HCT116 (cell line): ENCODE results near the gene RINT1. TPM values are rescaled to one million over a fixed set of nuclear protein-coding genes. Genes with fewer than 3 reads are reported as not detected.
A peak's percentile ranks its signal among the peaks of the same experiment; 100 is the strongest.

ENCODE experiments used
- ATAC-seq: fragments of 200-7000 bp; cut with Tn5 transposase; 2 replicates; pipeline ENCODE4 v1.9.1; 2020; ENCODE audit warnings: mild to moderate bottlenecking, moderate library complexity
- BruUV-seq: library from RNA; stranded (reverse); fragments of 400-500 nt; replicated peaks from 2 replicates; lab custom pipeline; 2021; lab: Mats Ljungman, UMichigan
- CTCF ChIA-PET: fragments of 300-600 bp; sonication (Branson Sonifier 250); formaldehyde crosslinking; loops from one replicate; lab custom pipeline; 2021; ENCODE audit warnings: antibody characterized with exemption; lab: Charles Lee
- POLR2A ChIA-PET: fragments of 300-600, 350-600 bp; sonication (Branson Sonifier 250); formaldehyde crosslinking; loops from one replicate; lab custom pipeline; 2021; ENCODE audit warnings: antibody characterized with exemption; lab: Charles Lee
- RAD21 ChIA-PET, 2 experiments: fragments of 300-600 bp; sonication (Branson Sonifier 250); formaldehyde crosslinking; loops; one replicate each; lab custom pipeline; 2023; ENCODE audit warnings: low total read pairs in 2 of 2; ENCODE audit not compliant: uncharacterized antibody in 2 of 2, unreplicated experiment in 2 of 2, low non-redundant PET in 1 of 2; lab: Charles Lee
- DNase-seq: peaks from one replicate; pipeline ENCODE4 v3.0.0-alpha.2; 2010; ENCODE audit warnings: low read depth, low spot score
- H2AFZ ChIP-seq: fragments of 200-600 bp; shearing (Covaris generic), sonication (generic); 2 replicates; pipeline ENCODE4 v1.6.1; 2017; ENCODE audit warnings: low read depth, mixed run types, mixed read lengths, antibody characterized with exemption, low read length; ENCODE audit not compliant: poor library complexity, severe bottlenecking
- H3K27ac ChIP-seq: 2 replicates; pipeline ENCODE4 v1.5.1; 2012; ENCODE audit warnings: low read depth, low read length
- H3K27me3 ChIP-seq: fragments of 200-600 bp; sonication (generic); 2 replicates; pipeline ENCODE4 v1.6.1; 2016; ENCODE audit warnings: mixed run types, low read length, mixed read lengths; ENCODE audit not compliant: insufficient read depth
- H3K36me3 ChIP-seq, 2 experiments: fragments of 200-500 bp in 1 of 2; fragments of 200-600 bp in 1 of 2; sonication (Bioruptor generic) in 1 of 2; sonication (generic) in 1 of 2; 2 replicates each; pipeline versions ENCODE4 v1.5.1 to v1.6.1; 2014 to 2016; ENCODE audit warnings: low read length in 2 of 2, inconsistent platforms in 1 of 2, mixed read lengths in 1 of 2, mixed run types in 1 of 2; ENCODE audit not compliant: insufficient read depth in 2 of 2, control insufficient read depth in 1 of 2
- H3K4me1 ChIP-seq, 2 experiments: fragments of 200-600 bp in 1 of 2; sonication (generic) in 1 of 2; 2 replicates each; pipeline versions ENCODE4 v1.5.1 to v1.6.1; 2012 to 2017; ENCODE audit warnings: low read length in 2 of 2, inconsistent platforms in 1 of 2, mild to moderate bottlenecking in 1 of 2, mixed read lengths in 1 of 2, mixed run types in 1 of 2, moderate library complexity in 1 of 2; ENCODE audit not compliant: insufficient read depth in 2 of 2, control insufficient read depth in 1 of 2
- H3K4me2 ChIP-seq: fragments of 200-600 bp; sonication (generic); 2 replicates; pipeline ENCODE4 v1.6.1; 2017; ENCODE audit warnings: mixed run types, low read length, mixed read lengths
- H3K4me3 ChIP-seq, 2 experiments: fragments of 200-600 bp in 1 of 2; sonication (generic) in 1 of 2; replicated peaks in 1 of 2; 2 replicates each; pipeline ENCODE4 v1.5.1; 2011 to 2016; ENCODE audit warnings: low read length in 2 of 2, control low read depth in 1 of 2, low read depth in 1 of 2, mild to moderate bottlenecking in 1 of 2, mixed read lengths in 1 of 2, mixed run types in 1 of 2
- H3K79me2 ChIP-seq: fragments of 200-600 bp; sonication (generic); 2 replicates; pipeline ENCODE4 v1.6.1; 2017; ENCODE audit warnings: mild to moderate bottlenecking, mixed run types, low read length, moderate library complexity, mixed read lengths; ENCODE audit not compliant: insufficient read depth
- H3K9ac ChIP-seq: fragments of 200-600 bp; sonication (generic); 2 replicates; pipeline ENCODE4 v1.6.1; 2016; ENCODE audit warnings: low read length, mixed read lengths
- H3K9me2 ChIP-seq: fragments of 200-600 bp; sonication (generic), shearing (Covaris generic); 2 replicates; pipeline ENCODE4 v1.6.1; 2017; ENCODE audit warnings: mixed run types, mild to moderate bottlenecking, moderate library complexity; ENCODE audit not compliant: insufficient read depth
- H3K9me3 ChIP-seq, 2 experiments: fragments of 200-500 bp in 1 of 2; fragments of 200-600 bp in 1 of 2; sonication (Bioruptor generic) in 1 of 2; sonication (generic) in 1 of 2; 2 replicates each; pipeline ENCODE4 v1.6.1; 2014 to 2017; ENCODE audit warnings: low read length in 2 of 2, mixed read lengths in 2 of 2, inconsistent platforms in 1 of 2, low read depth in 1 of 2, mild to moderate bottlenecking in 1 of 2, mixed run types in 1 of 2, moderate library complexity in 1 of 2; ENCODE audit not compliant: control insufficient read depth in 1 of 2, insufficient read depth in 1 of 2
- H4K20me1 ChIP-seq: fragments of 200-600 bp; sonication (generic), shearing (Covaris generic); 2 replicates; pipeline ENCODE4 v1.6.1; 2017; ENCODE audit warnings: mixed run types, mild to moderate bottlenecking, moderate library complexity; ENCODE audit not compliant: insufficient read depth
- CBX3 ChIP-seq: IDR thresholded peaks from 2 replicates; pipeline ENCODE4 v1.6.1; 2012; ENCODE audit warnings: low read depth
- ELF1 ChIP-seq: IDR thresholded peaks from 2 replicates; pipeline ENCODE4 v1.6.1; 2012; ENCODE audit warnings: low read depth, borderline replicate concordance
- EZH2 ChIP-seq: fragments of 200-600 bp; sonication (generic); IDR thresholded peaks from 2 replicates; pipeline ENCODE4 v1.6.1; 2017; ENCODE audit warnings: antibody characterized with exemption, mixed run types
- POLR2A ChIP-seq: IDR thresholded peaks from 2 replicates; pipeline ENCODE4 v1.7.0; 2011; ENCODE audit warnings: borderline replicate concordance; ENCODE audit not compliant: insufficient read depth, insufficient read length; ENCODE audit errors: extremely low read depth
- POLR2AphosphoS5 ChIP-seq: IDR thresholded peaks from 2 replicates; pipeline ENCODE4 v1.6.1; 2011; ENCODE audit warnings: mild to moderate bottlenecking, low read depth, low read length, moderate library complexity
- SRF ChIP-seq: IDR thresholded peaks from 2 replicates; pipeline ENCODE4 v1.6.1; 2012; ENCODE audit warnings: low read depth
- YY1 ChIP-seq: IDR thresholded peaks from 2 replicates; pipeline ENCODE4 v1.6.1; 2011; ENCODE audit warnings: low read length, low read depth, moderate library complexity, mild to moderate bottlenecking; ENCODE audit not compliant: insufficient replicate concordance; ENCODE audit errors: extremely low read depth
- ZFX ChIP-seq: fragments of 450-650 bp; IDR thresholded peaks from 2 replicates; pipeline ENCODE4 v1.6.1; 2017
- ZNF274 ChIP-seq: fragments of 200-500 bp; sonication (Bioruptor generic); IDR thresholded peaks from 2 replicates; pipeline ENCODE4 v1.6.1; 2014; ENCODE audit warnings: mild to moderate bottlenecking, low read depth, low read length, inconsistent platforms
- intact Hi-C: fragments of 100-400 bp; cut with micrococcal nuclease; formaldehyde crosslinking; loops from 2 replicates; pipeline ENCODE4 v1.10.0; 2022
- total RNA-seq: library from RNA; stranded (reverse); gene quantifications from one replicate; pipeline ENCODE4 v1.2.1, GENCODE V29; 2021; ENCODE audit not compliant: unreplicated experiment
- TF ChIP-seq, protein P1 (sequence below): IDR thresholded peaks from 2 replicates; pipeline ENCODE4 v1.6.1; 2012; ENCODE audit warnings: low read depth
- TF ChIP-seq, protein P2 (sequence below): IDR thresholded peaks from 2 replicates; pipeline ENCODE4 v1.6.1; 2012
- TF ChIP-seq, protein P3 (sequence below): IDR thresholded peaks from 2 replicates; pipeline ENCODE4 v1.6.1; 2012
- TF ChIP-seq, protein P4 (sequence below), 3 experiments: fragments of 200-600 bp in 1 of 3; sonication (generic) in 1 of 3; IDR thresholded peaks in 2 of 3; conservative IDR thresholded peaks in 1 of 3; 2 replicates each; pipeline ENCODE4 v1.5.1; 2012 to 2017; ENCODE audit warnings: low read depth in 2 of 3, low read length in 2 of 3, antibody characterized with exemption in 1 of 3, borderline replicate concordance in 1 of 3, control low read depth in 1 of 3, mild to moderate bottlenecking in 1 of 3, mixed read lengths in 1 of 3, mixed run types in 1 of 3, moderate library complexity in 1 of 3; ENCODE audit not compliant: insufficient read depth in 1 of 3

RINT1 gene
- total RNA-seq, 1 experiment from 2014 or later = 24.3 TPM

DNA sequence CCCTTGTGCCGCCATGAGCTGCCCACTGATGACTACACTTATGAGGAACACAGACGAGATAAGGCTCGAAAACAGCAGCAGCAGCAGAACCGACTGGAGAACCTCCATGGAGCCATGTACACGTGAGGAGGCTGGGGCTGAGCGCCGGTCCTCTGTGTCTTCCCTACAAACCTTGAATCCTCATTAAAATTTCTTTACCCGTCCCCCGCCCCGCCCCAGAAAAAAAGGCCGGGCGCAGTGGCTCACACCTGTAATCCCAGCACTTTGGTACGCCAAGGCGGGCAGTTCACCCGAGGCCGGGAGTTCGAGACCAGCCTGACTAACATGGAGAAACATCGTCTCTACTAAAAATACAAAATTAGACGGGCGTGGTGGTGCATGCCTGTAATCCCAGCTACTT, 1.5 kb upstream of the RINT1 start (continued):
- no peak for TF ChIP-seq POLR2AphosphoS5
- TF ChIP-seq, protein P1, sequence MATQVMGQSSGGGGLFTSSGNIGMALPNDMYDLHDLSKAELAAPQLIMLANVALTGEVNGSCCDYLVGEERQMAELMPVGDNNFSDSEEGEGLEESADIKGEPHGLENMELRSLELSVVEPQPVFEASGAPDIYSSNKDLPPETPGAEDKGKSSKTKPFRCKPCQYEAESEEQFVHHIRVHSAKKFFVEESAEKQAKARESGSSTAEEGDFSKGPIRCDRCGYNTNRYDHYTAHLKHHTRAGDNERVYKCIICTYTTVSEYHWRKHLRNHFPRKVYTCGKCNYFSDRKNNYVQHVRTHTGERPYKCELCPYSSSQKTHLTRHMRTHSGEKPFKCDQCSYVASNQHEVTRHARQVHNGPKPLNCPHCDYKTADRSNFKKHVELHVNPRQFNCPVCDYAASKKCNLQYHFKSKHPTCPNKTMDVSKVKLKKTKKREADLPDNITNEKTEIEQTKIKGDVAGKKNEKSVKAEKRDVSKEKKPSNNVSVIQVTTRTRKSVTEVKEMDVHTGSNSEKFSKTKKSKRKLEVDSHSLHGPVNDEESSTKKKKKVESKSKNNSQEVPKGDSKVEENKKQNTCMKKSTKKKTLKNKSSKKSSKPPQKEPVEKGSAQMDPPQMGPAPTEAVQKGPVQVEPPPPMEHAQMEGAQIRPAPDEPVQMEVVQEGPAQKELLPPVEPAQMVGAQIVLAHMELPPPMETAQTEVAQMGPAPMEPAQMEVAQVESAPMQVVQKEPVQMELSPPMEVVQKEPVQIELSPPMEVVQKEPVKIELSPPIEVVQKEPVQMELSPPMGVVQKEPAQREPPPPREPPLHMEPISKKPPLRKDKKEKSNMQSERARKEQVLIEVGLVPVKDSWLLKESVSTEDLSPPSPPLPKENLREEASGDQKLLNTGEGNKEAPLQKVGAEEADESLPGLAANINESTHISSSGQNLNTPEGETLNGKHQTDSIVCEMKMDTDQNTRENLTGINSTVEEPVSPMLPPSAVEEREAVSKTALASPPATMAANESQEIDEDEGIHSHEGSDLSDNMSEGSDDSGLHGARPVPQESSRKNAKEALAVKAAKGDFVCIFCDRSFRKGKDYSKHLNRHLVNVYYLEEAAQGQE = no peak
- TF ChIP-seq POLR2A = no peak
- TF ChIP-seq ELF1 = no peak

DNA sequence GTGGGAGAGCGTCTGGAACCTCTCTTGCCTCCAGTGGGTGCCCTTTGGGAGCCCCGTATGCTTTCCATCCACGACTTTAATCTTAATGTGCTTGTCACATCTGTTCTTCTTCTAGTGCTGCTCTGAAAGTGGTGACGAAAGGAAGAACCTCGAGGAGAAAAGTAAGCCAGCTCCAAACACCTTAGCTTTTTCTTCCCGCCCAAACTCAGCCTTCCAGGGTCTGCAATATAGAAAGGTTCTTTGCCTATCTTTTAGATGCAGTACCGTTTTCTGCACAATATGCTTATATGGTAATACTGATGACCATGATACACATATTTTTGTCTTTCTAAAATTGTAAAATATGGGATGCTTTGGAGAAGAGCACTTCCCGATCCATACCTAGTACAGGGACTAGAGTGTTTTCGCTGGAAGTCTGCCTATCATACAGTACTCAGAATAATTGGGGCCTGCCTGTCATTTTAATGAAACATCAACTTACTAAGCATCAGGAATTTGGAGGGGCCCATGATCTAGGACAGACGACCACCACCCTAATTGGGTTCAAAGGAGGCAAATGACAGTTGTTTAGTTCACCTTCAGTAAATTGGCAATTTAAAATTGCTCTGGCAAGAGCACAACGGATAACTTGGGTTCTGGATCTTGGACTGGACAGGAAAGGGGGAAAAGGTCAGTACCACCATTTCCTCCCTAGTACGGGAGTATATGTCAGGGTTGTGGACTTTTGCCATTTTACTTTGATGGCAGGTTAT, 884 bp downstream of the RINT1 start:
- no peaks in the 10 kb centered on the region for H4K20me1 ChIP-seq
- peak overlapping the region; percentile 89 for H3K4me2 ChIP-seq
- ATAC-seq (no peak), DNase-seq (no peak)
- peaks cover 7 to 14% of the 10 kb centered on the region in 2 experiments; a peak in 3 of 4 replicates for H3K4me1 ChIP-seq
- TSS peak; percentile 77 for BruUV-seq
- peak overlapping the region; percentile 94 to 98 for H3K4me3 ChIP-seq
- no peaks in the 10 kb centered on the region for H3K27me3 ChIP-seq
- H2AFZ ChIP-seq = no peak overlapping the region
- peak overlapping the region; percentile 77 for H3K27ac ChIP-seq
- peak overlapping the region; percentile 91 for H3K9ac ChIP-seq
- peaks cover 5 to 11% of the 10 kb centered on the region in 2 experiments; a peak in 2 of 4 replicates for H3K36me3 ChIP-seq
- no peaks in the 10 kb centered on the region for H3K9me3 ChIP-seq
- RAD21 ChIA-PET = interaction anchor here in 1 of 2 experiments (1.3 kb wide), 1 partner anchor 47 kb away, joined by 3 read pairs; no protein-coding TSS in a partner anchor
- TF ChIP-seq, protein P2, sequence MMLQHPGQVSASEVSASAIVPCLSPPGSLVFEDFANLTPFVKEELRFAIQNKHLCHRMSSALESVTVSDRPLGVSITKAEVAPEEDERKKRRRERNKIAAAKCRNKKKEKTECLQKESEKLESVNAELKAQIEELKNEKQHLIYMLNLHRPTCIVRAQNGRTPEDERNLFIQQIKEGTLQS = no peak
- TF ChIP-seq, protein P3, sequence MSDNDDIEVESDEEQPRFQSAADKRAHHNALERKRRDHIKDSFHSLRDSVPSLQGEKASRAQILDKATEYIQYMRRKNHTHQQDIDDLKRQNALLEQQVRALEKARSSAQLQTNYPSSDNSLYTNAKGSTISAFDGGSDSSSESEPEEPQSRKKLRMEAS = 0 out of 2 replicates have a peak, but pooled peaks have one; percentile 5
- 0 out of 2 replicates have a peak, but pooled peaks have one; percentile 6 for TF ChIP-seq SRF
- no peak for TF ChIP-seq ELF1
- TF ChIP-seq ZFX = no peak
- no peak for TF ChIP-seq CBX3
- TF ChIP-seq EZH2 = no peak
- TF ChIP-seq, protein P1 = no peak
- TF ChIP-seq YY1 = no peak
- TF ChIP-seq ZNF274 = no peak
- TF ChIP-seq, protein P4, sequence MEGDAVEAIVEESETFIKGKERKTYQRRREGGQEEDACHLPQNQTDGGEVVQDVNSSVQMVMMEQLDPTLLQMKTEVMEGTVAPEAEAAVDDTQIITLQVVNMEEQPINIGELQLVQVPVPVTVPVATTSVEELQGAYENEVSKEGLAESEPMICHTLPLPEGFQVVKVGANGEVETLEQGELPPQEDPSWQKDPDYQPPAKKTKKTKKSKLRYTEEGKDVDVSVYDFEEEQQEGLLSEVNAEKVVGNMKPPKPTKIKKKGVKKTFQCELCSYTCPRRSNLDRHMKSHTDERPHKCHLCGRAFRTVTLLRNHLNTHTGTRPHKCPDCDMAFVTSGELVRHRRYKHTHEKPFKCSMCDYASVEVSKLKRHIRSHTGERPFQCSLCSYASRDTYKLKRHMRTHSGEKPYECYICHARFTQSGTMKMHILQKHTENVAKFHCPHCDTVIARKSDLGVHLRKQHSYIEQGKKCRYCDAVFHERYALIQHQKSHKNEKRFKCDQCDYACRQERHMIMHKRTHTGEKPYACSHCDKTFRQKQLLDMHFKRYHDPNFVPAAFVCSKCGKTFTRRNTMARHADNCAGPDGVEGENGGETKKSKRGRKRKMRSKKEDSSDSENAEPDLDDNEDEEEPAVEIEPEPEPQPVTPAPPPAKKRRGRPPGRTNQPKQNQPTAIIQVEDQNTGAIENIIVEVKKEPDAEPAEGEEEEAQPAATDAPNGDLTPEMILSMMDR (IDR thresholded peaks at IDR 0.05 in 2 of 3, conservative IDR thresholded peaks at IDR 0.05 in 1 of 3; ENCODE audit: borderline replicate concordance in 1 of 3, insufficient read depth in 1 of 3, low read depth in 2 of 3, low read length in 2 of 3) = no peak
- H3K79me2 ChIP-seq = peaks cover 37% of the 10 kb centered on the region
- POLR2A ChIA-PET = interaction anchor here (1.1 kb wide), 1 partner anchor 14 kb away, joined by 3 read pairs; no protein-coding TSS in a partner anchor
- CTCF ChIA-PET = interaction anchor here (1.4 kb wide), 1 partner anchor 47 kb away, joined by 5 read pairs; no protein-coding TSS in a partner anchor
- H3K9me2 ChIP-seq = no peaks in the 10 kb centered on the region
- intact Hi-C loops = no loop called here
